Right ventricle myocardium superior (tissue), 1 donor: ENCODE measurements around the gene HTT-AS. TPM values are rescaled to one million over a fixed set of nuclear protein-coding genes. Genes with fewer than 3 reads are reported as not detected.

Experiments
- ATAC-seq: fragments of 200-7000 bp; cut with Tn5 transposase; one replicate; pipeline ENCODE4 v1.9.1; 2020; ENCODE audit warnings: mild to moderate bottlenecking; ENCODE audit not compliant: poor library complexity
- DNase-seq: peaks from one replicate; pipeline ENCODE4 v3.0.0-alpha.2; 2020
- intact Hi-C: fragments of 100-400 bp; cut with DNase I; formaldehyde crosslinking; loops from one replicate; pipeline ENCODE4 v1.11.2; 2022
- total RNA-seq: library from RNA; stranded (reverse); fragmentation: NEBNext Ultra II Directional; extraction: Animal tissue kit (Norgen Biotek cat#: 25700); gene quantifications from one replicate; pipeline ENCODE4 v1.2.1, GENCODE V29; 2021
- donor health status: DM: no; HTN: yes; CAD: no; lungs with severe emphysema.

The HTT-AS gene
- total RNA-seq, 1 donor from 2014 or later = not detected

GRCh38 chr4:3036131-3036952 is 38.0 kb downstream of the HTT-AS start:
- DNase-seq (no peak), ATAC-seq (no peak)
- intact Hi-C loops = no loop called here

DNA sequence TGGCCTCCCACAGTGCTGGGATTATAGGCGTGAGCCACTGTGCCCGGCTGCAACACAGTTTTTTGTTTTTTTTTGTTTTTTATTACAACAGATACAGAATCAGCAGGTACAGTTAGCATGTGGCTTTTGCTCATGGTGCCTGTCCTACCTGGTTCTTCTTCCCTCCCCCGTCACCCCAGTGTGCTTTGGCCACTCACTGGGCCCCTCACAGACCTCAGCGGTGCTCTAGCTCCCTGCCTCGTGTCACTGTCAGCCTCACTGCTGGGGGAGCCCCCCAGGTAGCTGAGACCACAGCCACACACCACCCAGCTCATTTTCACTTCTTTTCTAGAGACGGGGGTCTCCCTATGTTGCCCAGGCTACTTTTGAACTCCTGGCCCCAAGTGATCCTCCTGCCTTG is 38.7 kb downstream of the HTT-AS start:
- intact Hi-C loops = no loop called here
- no peak for ATAC-seq
- no peak for DNase-seq

DNA sequence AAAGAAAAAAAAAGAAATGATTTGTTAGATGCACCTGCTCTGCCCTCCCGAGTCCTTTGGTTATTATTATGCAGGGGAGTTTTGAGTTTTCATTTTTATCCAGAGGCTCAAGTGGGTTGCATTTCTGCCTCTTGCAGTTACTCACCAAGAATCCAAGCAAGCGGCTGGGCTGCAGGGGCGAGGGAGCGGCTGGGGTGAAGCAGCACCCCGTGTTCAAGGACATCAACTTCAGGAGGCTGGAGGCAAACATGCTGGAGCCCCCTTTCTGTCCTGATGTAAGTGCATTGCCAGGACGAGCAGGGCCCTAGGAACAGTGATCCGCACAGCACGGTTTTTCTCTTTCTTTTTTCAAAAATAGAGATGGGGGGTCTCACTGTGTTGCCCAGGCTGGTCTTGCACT is 39.1 kb downstream of the HTT-AS start:
- intact Hi-C loops = no loop called here
- no peak for DNase-seq
- no peak for ATAC-seq

- intact Hi-C loops = no loop called here
- ATAC-seq = no peak
Measured at GRCh38 chr4:3034231-3034630, 40.1 kb downstream of the HTT-AS start.

GRCh38 chr4:3031357-3032082 is 42.8 kb downstream of the HTT-AS start:
- intact Hi-C loops = no loop called here
- DNase-seq (peak; percentile 58), ATAC-seq (no peak)

More at GRCh38 chr4:3034231-3034630, 40.1 kb downstream of the HTT-AS start:
- DNase-seq = no peak

DNA sequence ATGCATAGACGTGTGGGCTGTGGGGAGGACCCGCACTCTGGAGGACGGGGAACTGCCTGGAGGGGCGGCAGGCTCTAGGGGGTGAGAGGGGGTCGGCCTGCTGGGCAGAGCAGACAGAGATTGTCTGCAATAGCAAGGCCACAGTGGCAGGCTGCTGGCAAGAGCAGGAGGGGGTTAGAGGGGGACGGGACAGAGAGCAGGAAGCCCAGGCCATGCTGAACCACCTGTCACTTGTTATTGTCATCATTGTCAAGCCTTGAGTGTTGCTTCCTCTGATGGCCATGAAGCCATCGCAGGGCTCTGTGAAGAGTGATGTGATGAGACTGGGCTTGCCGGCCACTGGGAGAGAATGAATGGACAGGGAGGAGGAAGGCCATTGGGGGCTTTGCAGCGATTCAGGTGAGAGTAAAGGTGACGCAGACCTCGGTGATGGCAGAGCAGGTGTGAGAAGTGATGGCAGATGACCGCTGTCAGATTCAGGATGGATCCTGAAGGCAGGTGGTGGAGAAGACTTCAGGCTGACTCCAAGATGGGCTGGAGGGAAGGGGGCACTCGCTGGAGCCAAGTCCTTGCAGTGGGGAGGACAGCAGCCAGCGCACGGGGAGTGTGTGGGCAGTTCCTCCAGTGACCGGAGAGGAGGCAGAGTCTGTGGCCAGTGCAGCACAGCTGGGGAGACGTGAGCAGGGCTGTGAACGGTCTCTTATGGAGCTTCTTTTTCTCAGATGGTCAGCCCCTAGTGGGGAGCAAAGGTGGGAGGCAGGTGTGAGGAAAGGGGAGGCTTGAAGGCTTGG is 43.6 kb downstream of the HTT-AS start:
- DNase-seq (no peak), ATAC-seq (no peak)
- intact Hi-C loops = no loop called here

GRCh38 chr4:3029464-3029863 is 44.9 kb downstream of the HTT-AS start:
- intact Hi-C loops = no loop called here
- DNase-seq = no peak
- no peak for ATAC-seq

- DNase-seq (no peak), ATAC-seq (no peak)
- intact Hi-C loops = no loop called here
Measured at GRCh38 chr4:3026540-3026939, 47.8 kb downstream of the HTT-AS start.

GRCh38 chr4:3025881-3026280 is 48.5 kb downstream of the HTT-AS start:
- ATAC-seq = no peak
- intact Hi-C loops = no loop called here
- no peak for DNase-seq

DNA sequence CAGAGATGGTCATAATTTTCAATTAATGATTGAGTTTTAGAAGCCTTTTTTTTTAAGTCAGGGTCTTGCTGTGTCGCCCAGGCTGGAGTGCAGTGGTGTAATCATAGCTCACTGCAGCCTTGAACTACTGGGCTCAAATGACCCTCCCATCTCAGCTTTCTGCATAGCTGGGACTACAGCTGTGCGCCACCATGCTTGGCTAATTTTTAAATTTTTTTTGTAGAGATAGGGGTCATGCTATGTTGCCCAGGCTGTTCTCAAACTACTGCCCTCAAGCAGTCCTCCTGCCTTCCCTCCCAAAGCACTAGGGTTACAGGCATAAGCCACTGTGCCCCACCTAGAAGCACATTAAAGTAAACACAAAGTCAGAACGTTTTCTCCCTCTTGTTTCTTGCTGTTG is 51.7 kb downstream of the HTT-AS start:
- no peak for DNase-seq
- no peak for ATAC-seq
- intact Hi-C loops = no loop called here

GRCh38 chr4:3022112-3022511 is 52.2 kb downstream of the HTT-AS start:
- no peak for DNase-seq
- ATAC-seq = no peak
- intact Hi-C loops = no loop called here

DNA sequence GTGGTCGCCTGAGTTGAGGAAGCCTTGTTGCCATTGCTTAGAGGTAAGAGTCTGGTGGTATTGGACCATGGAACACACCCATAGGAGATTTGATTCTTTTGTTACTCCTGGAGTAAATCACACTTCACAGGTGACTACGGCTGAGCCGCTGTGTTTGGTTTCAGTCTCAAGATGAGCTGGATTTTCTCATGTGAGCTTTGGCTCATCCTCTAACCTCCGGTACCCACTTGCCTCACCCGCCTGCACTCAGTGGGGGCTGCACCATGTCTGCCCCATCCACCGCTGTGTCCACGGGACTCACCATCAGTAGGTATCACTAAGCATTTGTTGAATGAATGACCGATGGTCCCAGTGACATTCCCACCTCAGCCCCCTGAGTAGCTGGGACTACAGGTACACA is 52.7 kb downstream of the HTT-AS start:
- intact Hi-C loops = no loop called here
- ATAC-seq = no peak
- DNase-seq = no peak

DNA sequence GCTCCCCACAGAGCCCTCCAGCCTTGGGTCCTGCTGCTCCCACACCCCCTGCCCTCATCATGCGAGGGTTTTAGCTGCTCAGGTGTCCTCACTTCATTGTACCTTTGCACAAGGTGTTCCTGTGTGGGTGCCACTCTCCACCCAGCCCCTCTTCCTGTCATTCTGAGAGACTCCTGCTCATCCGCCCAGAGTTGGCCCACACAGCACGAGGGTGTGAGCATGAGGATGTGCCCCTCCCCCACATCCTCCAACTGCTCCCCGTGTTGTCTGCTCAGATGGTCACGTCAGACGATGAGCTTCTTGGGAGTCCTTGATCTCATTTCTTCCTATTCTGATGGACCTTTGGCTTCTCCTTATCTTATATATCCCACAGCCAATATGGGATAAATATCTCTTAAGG is 53.2 kb downstream of the HTT-AS start:
- DNase-seq (no peak), ATAC-seq (no peak)
- intact Hi-C loops = no loop called here

DNA sequence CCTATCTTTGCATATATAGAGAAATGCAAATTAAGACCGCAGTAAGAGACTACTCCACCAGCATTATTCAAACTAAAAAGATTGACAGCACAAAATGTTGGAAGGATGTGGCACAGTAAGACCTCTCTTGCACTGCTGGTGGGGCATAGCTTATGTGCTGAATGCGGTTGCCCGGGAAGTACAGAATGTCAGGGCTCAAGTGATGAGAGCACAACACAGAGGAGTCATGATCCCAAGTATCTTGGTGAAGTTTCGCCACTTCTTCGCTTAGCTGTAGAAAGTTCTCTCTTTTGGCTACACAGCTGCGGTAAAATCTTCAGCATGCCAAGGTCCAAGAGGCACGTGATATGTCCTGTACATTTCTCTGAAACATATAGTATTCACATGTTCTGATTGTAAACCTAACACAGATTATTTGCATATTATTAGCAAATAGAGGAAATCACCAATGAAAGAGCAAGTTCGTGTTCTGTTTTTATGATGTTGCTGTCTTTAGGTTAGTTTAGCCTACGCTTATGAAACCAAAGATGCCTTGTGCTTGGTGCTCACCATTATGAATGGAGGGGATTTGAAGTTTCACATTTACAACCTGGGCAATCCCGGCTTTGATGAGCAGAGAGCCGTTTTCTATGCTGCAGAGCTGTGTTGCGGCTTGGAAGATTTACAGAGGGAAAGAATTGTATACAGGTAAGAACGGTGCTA is 55.0 kb downstream of the HTT-AS start:
- intact Hi-C loops = no loop called here
- no peak for ATAC-seq
- no peak for DNase-seq

GRCh38 chr4:3017504-3017903 is 56.8 kb downstream of the HTT-AS start:
- ATAC-seq = no peak
- intact Hi-C loops = no loop called here
- DNase-seq = no peak

DNA sequence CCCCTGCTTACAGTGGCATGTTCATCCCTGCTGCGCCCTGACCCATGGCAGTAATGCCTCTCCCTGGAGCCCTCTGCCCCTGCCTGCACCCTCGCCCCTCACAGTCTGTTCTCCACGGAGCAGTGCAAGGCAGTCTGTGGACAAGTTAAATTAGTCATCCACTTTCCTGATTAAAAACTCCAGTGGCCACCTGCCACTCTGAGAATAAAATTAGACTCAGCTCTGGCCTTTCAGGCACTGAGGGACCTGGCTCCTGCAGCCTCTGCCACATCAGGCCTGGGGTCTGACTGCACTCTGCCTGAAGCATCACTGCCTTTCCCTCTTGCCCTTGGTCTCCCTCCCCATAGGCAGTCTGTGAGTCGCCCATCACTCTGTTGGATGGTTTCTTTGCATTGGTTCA is 57.4 kb downstream of the HTT-AS start:
- intact Hi-C loops = no loop called here
- no peak for DNase-seq
- no peak for ATAC-seq

GRCh38 chr4:3013839-3014350 is 60.4 kb downstream of the HTT-AS start:
- intact Hi-C loops = no loop called here
- DNase-seq (no peak), ATAC-seq (peak; percentile 76)
